GM21390 (cell line): ENCODE results near the gene ATAD5.

Source experiments
- ATAC-seq: cut with Tn5 transposase; IDR thresholded peaks from one replicate; pipeline ENCODE4 v1.9.1; 2021; ENCODE audit not compliant: unreplicated experiment

ATAD5 gene

GRCh38 chr17:30823421-30823820, 8.3 kb upstream of the ATAD5 start:
- ATAC-seq, result no peak

- ATAC-seq, result no peak
Observed at GRCh38 chr17:30824002-30824355, 7.8 kb upstream of the ATAD5 start.

- peak; percentile 81 for ATAC-seq
Observed at GRCh38 chr17:30824356-30825145, 7.2 kb upstream of the ATAD5 start, which contains the start of gene CRLF3. TSS of gene CRLF3 (minus strand) at chr17:30824692. CDS start at chr17:30824651, 41 bp downstream.

GRCh38 chr17:30827082-30827481, 4.7 kb upstream of the ATAD5 start:
- ATAC-seq, result no peak

DNA sequence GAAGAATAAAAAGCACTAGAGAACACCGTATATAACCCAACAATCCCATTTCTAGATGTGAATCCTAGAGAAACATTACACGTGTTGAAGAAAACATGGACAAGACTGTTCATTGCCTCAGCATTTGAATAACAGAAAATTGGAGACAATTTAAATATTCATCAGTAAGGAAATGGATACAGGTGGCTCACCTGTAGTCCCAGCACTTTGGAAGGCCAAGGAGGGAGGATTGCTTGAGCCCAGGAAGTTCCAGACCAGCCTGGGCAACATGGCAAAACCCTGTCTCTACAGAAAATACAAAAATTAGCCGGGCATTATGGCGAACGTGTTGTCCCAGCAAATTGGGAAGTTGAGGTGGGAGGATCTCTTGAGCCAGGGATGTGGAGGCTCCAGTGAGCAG, 2.7 kb upstream of the ATAD5 start:
- ATAC-seq, result no peak

DNA sequence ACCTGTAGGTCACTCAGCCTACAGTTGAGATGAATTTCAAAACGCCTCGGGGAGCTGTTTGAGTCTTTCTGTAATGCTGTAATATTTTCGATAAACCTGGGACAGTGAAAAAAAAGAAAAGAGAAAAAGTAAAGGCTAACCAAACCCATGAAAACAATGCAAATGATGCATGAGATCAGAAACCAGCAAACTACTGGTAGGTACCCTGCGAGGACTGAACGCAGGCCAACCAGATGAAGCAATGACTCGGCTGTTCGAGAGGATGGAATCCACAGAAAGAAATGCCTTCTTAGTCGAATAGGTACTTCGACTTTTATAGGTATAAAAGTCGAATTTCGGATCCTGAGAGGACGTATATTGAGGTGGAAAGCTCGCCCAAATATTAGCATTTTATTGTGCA, 509 bp upstream of the ATAD5 start:
- no peak for ATAC-seq

- ATAC-seq, result no peak
Observed at GRCh38 chr17:30832438-30833124, 815 bp downstream of the ATAD5 start.

DNA sequence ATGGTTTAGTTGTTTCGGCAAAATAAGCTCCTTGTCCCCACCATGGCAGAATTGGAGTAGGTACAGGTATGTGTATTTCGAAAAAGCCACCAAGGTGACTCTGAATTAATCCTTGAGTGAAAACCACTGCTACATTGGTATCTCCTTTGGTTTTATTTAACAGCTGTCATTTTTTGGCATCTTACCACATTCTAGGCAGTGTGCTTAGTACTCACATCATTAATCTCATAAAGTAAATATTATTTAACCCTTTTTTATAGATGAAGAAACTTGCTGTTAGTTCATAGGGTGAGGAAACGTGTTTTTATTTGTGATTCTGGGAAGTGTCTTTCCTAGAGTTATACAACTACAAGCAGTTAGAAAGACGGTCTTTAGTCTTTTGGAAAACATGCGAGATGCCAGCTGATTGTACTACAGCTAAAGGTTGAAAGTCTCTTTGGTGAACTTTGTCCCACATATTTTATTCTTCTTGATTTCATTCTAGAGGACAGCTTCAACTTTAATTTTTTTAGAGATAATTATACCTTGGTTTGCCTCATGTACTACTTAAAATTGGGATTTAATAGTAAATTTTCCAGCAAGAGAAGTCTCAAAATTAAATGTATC, 6.5 kb downstream of the ATAD5 start:
- ATAC-seq, result no peak

GRCh38 chr17:30840771-30841170, 9.0 kb downstream of the ATAD5 start:
- ATAC-seq, result no peak

GRCh38 chr17:30848021-30848420, 16.3 kb downstream of the ATAD5 start:
- no peak for ATAC-seq

DNA sequence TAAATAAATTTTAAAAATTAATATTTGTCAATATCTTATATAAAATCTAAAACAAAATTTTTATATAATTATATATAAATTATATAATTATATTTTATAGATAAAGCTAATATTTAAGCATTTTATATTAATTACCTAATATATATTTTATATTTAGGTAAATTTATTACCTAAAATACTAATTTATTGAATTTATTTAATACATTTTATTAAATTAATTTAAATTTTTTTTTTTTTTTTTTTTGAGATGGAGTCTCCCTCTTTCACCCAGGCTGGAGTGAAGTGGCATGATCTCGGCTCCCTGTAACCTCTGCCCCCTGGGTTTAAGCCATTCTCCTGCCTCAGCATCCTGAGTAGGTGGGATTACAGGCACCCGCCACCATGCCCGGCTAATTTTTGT, 22.4 kb downstream of the ATAD5 start:
- no peak for ATAC-seq

- no peak for ATAC-seq
Observed at GRCh38 chr17:30858556-30859250, 26.9 kb downstream of the ATAD5 start.

DNA sequence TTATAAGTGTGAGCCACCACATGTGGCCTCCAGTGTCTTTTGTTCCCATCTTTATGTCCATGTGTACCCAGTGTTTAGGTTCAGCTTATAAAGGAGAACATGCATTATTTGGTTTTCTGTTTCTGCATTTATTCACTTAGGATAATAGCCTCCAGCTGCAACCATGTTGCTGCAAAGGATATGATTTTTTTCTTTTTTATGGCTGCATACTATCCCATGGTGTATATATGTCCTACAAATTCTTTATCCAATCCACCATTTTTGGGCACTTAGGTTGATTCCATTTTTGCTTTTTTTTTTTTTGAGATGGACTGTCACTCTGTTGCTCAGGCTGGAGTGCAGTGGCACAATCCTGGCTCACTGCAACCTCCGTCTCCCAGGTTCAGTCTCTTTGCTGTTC, 32.9 kb downstream of the ATAD5 start:
- no peak for ATAC-seq

DNA sequence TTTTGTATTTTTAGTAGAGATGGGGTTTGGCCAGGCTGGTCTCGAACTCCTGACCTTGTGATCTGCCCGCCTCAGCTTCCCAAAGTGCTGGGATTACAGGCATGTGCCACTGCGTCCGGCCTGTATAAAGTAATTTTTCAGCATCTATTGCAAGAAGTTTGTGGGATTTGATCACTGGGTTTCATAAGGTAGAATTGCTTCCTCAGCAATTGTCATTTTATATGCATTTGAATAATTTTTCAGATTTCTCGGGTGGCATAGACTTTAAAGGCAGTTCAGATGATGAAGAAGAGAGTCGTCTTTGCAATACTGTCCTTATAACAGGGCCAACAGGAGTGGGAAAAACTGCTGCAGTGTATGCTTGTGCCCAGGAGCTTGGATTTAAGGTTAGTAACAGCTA, 37.2 kb downstream of the ATAD5 start:
- no peak for ATAC-seq

- ATAC-seq, result no peak
Observed at GRCh38 chr17:30886187-30886586, 54.4 kb downstream of the ATAD5 start.

DNA sequence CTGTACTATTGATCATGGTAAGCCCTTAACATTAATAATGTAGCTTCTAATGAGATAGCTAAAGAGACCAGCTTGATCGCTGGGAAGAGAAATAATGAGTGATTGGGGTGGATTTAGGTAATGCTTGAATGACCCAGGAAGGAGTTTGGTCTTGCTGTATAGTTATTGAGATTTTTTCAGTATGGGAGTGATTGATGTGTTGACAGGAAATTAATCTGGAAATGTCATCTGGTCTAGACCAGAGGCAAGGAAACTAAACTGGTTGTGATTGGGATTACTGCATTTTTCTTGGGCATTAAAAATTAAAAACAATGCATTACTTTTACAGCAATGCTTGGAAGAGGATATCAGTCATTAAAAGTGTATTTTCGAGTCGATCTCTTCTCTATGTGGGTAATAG, 62.5 kb downstream of the ATAD5 start:
- ATAC-seq, result no peak

DNA sequence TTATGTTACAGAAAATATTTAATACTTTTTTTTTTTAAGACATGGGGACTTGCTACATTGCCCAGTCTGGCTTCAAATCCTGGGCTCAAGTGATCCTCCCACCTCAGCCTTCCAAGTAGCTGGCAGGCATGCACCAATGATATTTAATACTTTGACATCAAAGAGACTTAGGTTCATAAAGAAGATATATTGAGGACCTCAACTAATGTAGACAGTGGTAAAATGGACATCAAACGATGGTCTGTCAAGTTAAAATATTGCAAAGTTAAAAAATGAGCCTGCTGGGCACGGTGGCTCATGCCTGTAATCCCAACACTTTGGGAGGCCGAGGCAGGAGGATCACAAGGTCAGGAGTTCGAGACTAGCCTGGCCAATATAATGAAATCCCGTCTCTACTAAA, 65.5 kb downstream of the ATAD5 start:
- no peak for ATAC-seq

- ATAC-seq, result peak; percentile 20
Observed at GRCh38 chr17:30905742-30906100, 74.0 kb downstream of the ATAD5 start.

GRCh38 chr17:30906101-30906911, 74.5 kb downstream of the ATAD5 start, which contains the start of gene TEFM:
TSS of gene TEFM (minus strand) at chr17:30906238. CDS start at chr17:30906198, 40 bp downstream.
- ATAC-seq, result peak; percentile 84

DNA sequence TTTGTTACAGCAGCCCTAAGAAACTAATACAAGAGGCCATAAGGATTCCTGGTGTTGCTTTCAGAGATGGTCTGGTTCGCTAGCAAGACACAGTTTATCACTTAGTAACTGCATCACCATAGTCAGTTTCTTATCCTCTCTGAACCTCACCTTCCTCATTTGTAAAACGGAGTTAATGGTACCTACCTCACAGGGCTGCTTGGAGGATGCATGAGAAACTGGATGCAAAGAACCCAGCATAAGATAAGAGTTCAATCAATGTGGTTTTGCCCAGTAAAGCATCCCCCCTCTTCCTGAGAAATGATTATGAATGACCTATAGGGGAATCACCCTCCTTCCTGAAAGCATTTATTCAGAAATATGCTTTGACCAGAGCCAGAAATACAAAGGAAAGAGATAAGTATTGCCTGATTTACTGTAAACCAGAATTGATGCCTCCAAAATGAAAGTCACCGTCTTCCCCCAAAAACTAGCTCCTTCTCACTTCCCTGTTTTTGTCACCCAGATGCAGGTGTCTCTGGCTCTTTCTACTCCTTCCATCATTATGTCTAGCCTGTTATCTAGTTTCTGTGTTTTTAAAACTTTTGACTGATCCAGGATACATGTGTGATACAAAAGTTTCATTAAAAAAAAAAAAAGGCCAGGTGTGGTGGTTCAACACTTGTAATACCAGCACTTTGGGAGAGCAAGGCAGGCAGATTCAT, 77.1 kb downstream of the ATAD5 start:
- no peak for ATAC-seq
